OCI-LY7 (cell line): ENCODE measurements around the gene GLRX3. TPM values are rescaled to one million over a fixed set of nuclear protein-coding genes. Genes with fewer than 3 reads are reported as not detected.

ENCODE experiments used
- BruUV-seq: library from RNA; stranded (reverse); fragments of 400-500 nt; replicated peaks from 2 replicates; lab custom pipeline; 2021; lab: Mats Ljungman, UMichigan
- CTCF ChIA-PET: fragments of 300-600 bp; sonication (Branson Sonifier 250); formaldehyde crosslinking; loops from one replicate; lab custom pipeline; 2022; ENCODE audit warnings: antibody characterized with exemption; ENCODE audit not compliant: unreplicated experiment; lab: Charles Lee
- POLR2A ChIA-PET: fragments of 300-600 bp; sonication (Branson Sonifier 250); formaldehyde crosslinking; loops from one replicate; lab custom pipeline; 2022; ENCODE audit warnings: antibody characterized with exemption; lab: Charles Lee
- DNase-seq: peaks from one replicate; pipeline ENCODE4 v3.0.0-alpha.2; 2015; ENCODE audit warnings: low spot score
- H2AFZ ChIP-seq: fragments of 200-600 bp; sonication (generic), shearing (Covaris generic); 2 replicates; pipeline ENCODE4 v1.6.1; 2014; ENCODE audit warnings: mild to moderate bottlenecking, antibody characterized with exemption, low read length, moderate library complexity
- H3K27ac ChIP-seq: fragments of 200-600 bp; sonication (generic); 2 replicates; pipeline ENCODE4 v1.5.1; 2014; ENCODE audit warnings: mixed run types, low read depth, mild to moderate bottlenecking, moderate library complexity, low read length, inconsistent platforms; ENCODE audit not compliant: poor library complexity, severe bottlenecking
- H3K36me3 ChIP-seq: fragments of 200-600 bp; sonication (generic); 2 replicates; pipeline ENCODE4 v1.6.1; 2014; ENCODE audit warnings: mild to moderate bottlenecking, antibody characterized with exemption, low read length, moderate library complexity, mixed read lengths; ENCODE audit not compliant: insufficient read depth
- H3K4me1 ChIP-seq: fragments of 200-600 bp; sonication (generic); 2 replicates; pipeline ENCODE4 v1.5.1; 2014; ENCODE audit warnings: mild to moderate bottlenecking, low read length; ENCODE audit not compliant: insufficient read depth, poor library complexity, severe bottlenecking
- H3K4me2 ChIP-seq: fragments of 200-600 bp; sonication (generic); 2 replicates; pipeline ENCODE4 v1.6.1; 2014; ENCODE audit warnings: mild to moderate bottlenecking, low read length
- H3K4me3 ChIP-seq: fragments of 200-600 bp; sonication (generic); 2 replicates; pipeline ENCODE4 v1.5.1; 2014; ENCODE audit warnings: mild to moderate bottlenecking, low read depth, low read length; ENCODE audit not compliant: poor library complexity, severe bottlenecking
- H3K79me2 ChIP-seq: fragments of 200-600 bp; sonication (generic); 2 replicates; pipeline ENCODE4 v1.6.1; 2016; ENCODE audit warnings: low read depth, mild to moderate bottlenecking, low read length, moderate library complexity, mixed read lengths; ENCODE audit not compliant: insufficient read depth
- H3K9me2 ChIP-seq: fragments of 200-600 bp; sonication (generic); 2 replicates; pipeline ENCODE4 v1.6.1; 2016; ENCODE audit warnings: mild to moderate bottlenecking, low read length, mixed read lengths; ENCODE audit not compliant: insufficient read depth
- H3K9me3 ChIP-seq: fragments of 200-600 bp; sonication (generic); 2 replicates; pipeline ENCODE4 v1.6.1; 2014; ENCODE audit warnings: mild to moderate bottlenecking, mixed run types, low read length, mixed read lengths
- H4K20me1 ChIP-seq: fragments of 200-600 bp; sonication (generic); 2 replicates; pipeline ENCODE4 v1.6.1; 2014; ENCODE audit warnings: mild to moderate bottlenecking, antibody characterized with exemption, low read length, moderate library complexity, mixed read lengths; ENCODE audit not compliant: insufficient read depth
- CTCF ChIP-seq: fragments of 200-600 bp; sonication (generic); conservative IDR thresholded peaks from 2 replicates; pipeline ENCODE4 v1.5.1; 2014; ENCODE audit warnings: mild to moderate bottlenecking, antibody characterized with exemption, low read length, moderate library complexity, mixed read lengths
- EZH2phosphoT487 ChIP-seq: fragments of 200-600 bp; sonication (generic); IDR thresholded peaks from 2 replicates; pipeline ENCODE4 v1.6.1; 2018; ENCODE audit warnings: low read depth, borderline replicate concordance, mild to moderate bottlenecking, mixed run types, antibody characterized with exemption, low read length, moderate library complexity, mixed read lengths
- intact Hi-C: fragments of 100-400 bp; cut with micrococcal nuclease; formaldehyde crosslinking; loops from one replicate; pipeline ENCODE4 v1.10.0; 2022; ENCODE audit not compliant: unreplicated experiment
- total RNA-seq, 2 experiments: library from RNA; depleted of rRNA in 1 of 2; stranded (reverse); fragments of >200 nt in 1 of 2; shearing (Covaris generic) in 1 of 2; gene quantifications; 2 replicates each; pipeline ENCODE4 v1.2.3, GENCODE V29; 2014 to 2022

The GLRX3 gene
- total RNA-seq, 2 experiments from 2014 or later = 83.2 to 117 TPM

DNA sequence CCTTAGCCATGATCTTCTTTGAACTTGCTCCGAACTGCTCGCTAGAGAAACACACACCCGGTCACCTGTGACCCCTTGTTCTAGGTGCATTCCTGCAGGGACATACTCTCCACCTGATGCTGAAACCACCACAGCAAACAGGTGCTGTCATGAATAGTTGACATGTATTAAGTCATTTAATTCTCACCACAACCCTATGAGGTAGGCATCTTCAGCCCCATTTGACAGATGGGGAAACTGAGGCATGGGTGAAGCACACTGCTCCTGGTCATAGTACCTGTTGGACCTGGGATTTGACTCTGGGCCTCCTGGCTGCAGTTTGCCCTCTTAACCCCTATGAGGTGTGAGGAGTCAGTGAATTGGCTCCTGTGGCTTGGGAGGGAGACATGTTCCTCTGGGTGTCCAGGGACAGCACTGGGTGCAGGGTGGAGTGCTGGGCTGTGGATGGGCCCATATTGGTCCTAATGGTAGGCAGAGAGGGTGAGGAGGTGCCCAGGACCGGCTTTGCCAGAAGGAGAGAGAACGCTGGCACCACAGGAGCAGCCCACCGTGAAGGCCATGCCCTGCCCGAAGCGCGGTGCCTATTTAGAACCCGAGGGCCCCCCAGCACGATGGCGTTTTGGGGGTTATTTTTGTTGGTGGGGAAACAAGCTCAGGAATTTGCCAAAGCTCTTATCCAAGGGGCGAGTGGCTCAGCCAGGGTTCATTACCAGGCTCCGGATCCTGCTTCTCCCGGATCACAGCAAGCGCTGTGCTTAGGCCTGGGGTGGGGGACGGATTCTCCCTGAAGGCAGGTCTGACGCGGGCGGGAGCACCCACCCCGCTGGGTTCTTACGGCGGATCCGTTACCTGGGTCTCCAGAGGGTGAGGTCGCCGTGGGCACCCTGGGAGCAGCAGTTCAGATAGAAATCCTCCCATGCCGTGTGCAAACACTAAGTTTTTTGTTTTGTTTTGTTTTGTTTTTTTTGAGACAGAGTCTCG is 52.3 kb downstream of the GLRX3 start:
- BruUV-seq = no TSS peak
- POLR2A ChIA-PET = no interaction called here
- no peak overlapping the region for H2AFZ ChIP-seq
- no peaks in the 10 kb centered on the region for H3K9me3 ChIP-seq
- H3K79me2 ChIP-seq = no peaks in the 10 kb centered on the region
- no peak for DNase-seq
- no peaks in the 10 kb centered on the region for H4K20me1 ChIP-seq
- intact Hi-C loops = no loop called here
- CTCF ChIA-PET = no interaction called here
- no peaks in the 10 kb centered on the region for H3K9me2 ChIP-seq
- peaks cover 24% of the 10 kb centered on the region; the same call in 1 of the 2 replicates for H3K36me3 ChIP-seq
- no peak for TF ChIP-seq EZH2phosphoT487
- TF ChIP-seq CTCF = no peak
- no peak overlapping the region for H3K4me3 ChIP-seq
- H3K4me2 ChIP-seq = no peak overlapping the region
- no peak overlapping the region for H3K27ac ChIP-seq
- no peaks in the 10 kb centered on the region for H3K4me1 ChIP-seq

GRCh38 chr10:130189608-130190054 is 53.4 kb downstream of the GLRX3 start:
- H3K36me3 ChIP-seq = peaks cover 12% of the 10 kb centered on the region; the same call in 1 of the 2 replicates
- H3K9me2 ChIP-seq = no peaks in the 10 kb centered on the region
- no peak overlapping the region for H2AFZ ChIP-seq
- DNase-seq = no peak
- BruUV-seq = no TSS peak
- no peak overlapping the region for H3K4me3 ChIP-seq
- POLR2A ChIA-PET = no interaction called here
- CTCF ChIA-PET = no interaction called here
- no peak overlapping the region for H3K27ac ChIP-seq
- no peaks in the 10 kb centered on the region for H3K9me3 ChIP-seq
- no peaks in the 10 kb centered on the region for H4K20me1 ChIP-seq
- H3K4me2 ChIP-seq = no peak overlapping the region
- no peaks in the 10 kb centered on the region for H3K79me2 ChIP-seq
- intact Hi-C loops = loop anchor here (5.0 kb wide), 1 partner anchor 1688 kb away; no protein-coding TSS in a partner anchor
- no peaks in the 10 kb centered on the region for H3K4me1 ChIP-seq
- TF ChIP-seq EZH2phosphoT487 (no peak), CTCF (no peak)
